GM23338 (cell line): ENCODE measurements around the gene KIFC1. TPM values are rescaled to one million over a fixed set of nuclear protein-coding genes. Genes with fewer than 3 reads are reported as not detected.
"Not testable (repeated sequence)": the region's sequence is repeated elsewhere in the genome, so short reads cannot be mapped to it uniquely, and the experiment has no call there.

Source experiments
- ATAC-seq: fragments of 200-7000 bp; cut with Tn5 transposase; 3 replicates; pipeline ENCODE4 v1.9.1; 2020
- DNase-seq: peaks from one replicate; pipeline ENCODE4 v3.0.0-alpha.2; 2015; ENCODE audit warnings: low spot score
- H2AFZ ChIP-seq: fragments of 200-600 bp; sonication (generic); 2 replicates; pipeline ENCODE4 v1.8.0; 2016; ENCODE audit warnings: antibody characterized with exemption, mild to moderate bottlenecking, moderate library complexity
- H3F3A ChIP-seq: fragments of 200-600 bp; sonication (generic); replicated peaks from 2 replicates; pipeline ENCODE4 v1.8.0; 2017; ENCODE audit warnings: antibody characterized with exemption, mixed run types, low read depth
- H3K27ac ChIP-seq: fragments of 200-600 bp; sonication (generic); 2 replicates; pipeline ENCODE4 v1.6.1; 2016; ENCODE audit warnings: low read depth
- H3K27me3 ChIP-seq: fragments of 200-600 bp; sonication (generic); 2 replicates; pipeline ENCODE4 v1.8.0; 2016; ENCODE audit warnings: mild to moderate bottlenecking, mixed run types, moderate library complexity; ENCODE audit not compliant: insufficient read depth
- H3K36me3 ChIP-seq: fragments of 200-600 bp; sonication (generic); 2 replicates; pipeline ENCODE4 v1.8.0; 2016; ENCODE audit warnings: mild to moderate bottlenecking; ENCODE audit not compliant: insufficient read depth
- H3K4me1 ChIP-seq: fragments of 200-600 bp; sonication (generic); 2 replicates; pipeline ENCODE4 v1.8.0; 2016; ENCODE audit warnings: mild to moderate bottlenecking, moderate library complexity; ENCODE audit not compliant: insufficient read depth
- H3K4me2 ChIP-seq: fragments of 200-600 bp; sonication (generic); 2 replicates; pipeline ENCODE4 v1.7.1; 2017; ENCODE audit warnings: mixed run types
- H3K4me3 ChIP-seq: fragments of 200-600 bp; sonication (generic); 2 replicates; pipeline ENCODE4 v1.6.1; 2016; ENCODE audit warnings: mixed run types
- H3K79me2 ChIP-seq: fragments of 200-600 bp; sonication (generic); replicated peaks from 2 replicates; pipeline ENCODE4 v1.8.0; 2017; ENCODE audit warnings: mild to moderate bottlenecking; ENCODE audit not compliant: insufficient read depth
- H3K9me2 ChIP-seq: fragments of 200-600 bp; sonication (generic); 2 replicates; pipeline ENCODE4 v1.8.0; 2017; ENCODE audit not compliant: insufficient read depth
- H4K20me1 ChIP-seq: fragments of 200-600 bp; sonication (generic); replicated peaks from 2 replicates; pipeline ENCODE4 v1.8.0; 2017; ENCODE audit warnings: mild to moderate bottlenecking; ENCODE audit not compliant: insufficient read depth
- H3K27ac Mint-ChIP-seq: 2 replicates; pipeline ENCODE4 v1.8.0; 2020; ENCODE audit warnings: inconsistent platforms, mild to moderate bottlenecking, moderate library complexity, mixed read lengths
- H3K27me3 Mint-ChIP-seq: 3 replicates; pipeline ENCODE4 v1.8.0; 2022; ENCODE audit warnings: low read depth, mild to moderate bottlenecking, moderate library complexity, mixed read lengths, inconsistent platforms; ENCODE audit not compliant: insufficient read depth, poor library complexity
- H3K36me3 Mint-ChIP-seq: 3 replicates; pipeline ENCODE4 v1.8.0; 2021; ENCODE audit warnings: low read depth, mild to moderate bottlenecking, inconsistent platforms, moderate library complexity, mixed read lengths
- H3K4me1 Mint-ChIP-seq: 3 replicates; pipeline ENCODE4 v1.8.0; 2020; ENCODE audit warnings: mild to moderate bottlenecking, inconsistent platforms, mixed read lengths
- H3K4me3 Mint-ChIP-seq: 3 replicates; pipeline ENCODE4 v1.8.0; 2021; ENCODE audit warnings: moderate library complexity, mild to moderate bottlenecking, inconsistent platforms, mixed read lengths
- H3K9me3 Mint-ChIP-seq: 3 replicates; pipeline ENCODE4 v1.8.0; 2020; ENCODE audit warnings: moderate library complexity, mild to moderate bottlenecking, inconsistent platforms, mixed read lengths
- POLR2AphosphoS5 ChIP-seq: IDR thresholded peaks from 2 replicates; pipeline ENCODE4 v1.6.1; 2016; ENCODE audit warnings: antibody characterized with exemption, low read depth
- polyA plus RNA-seq: library from polyadenylated mRNA; unstranded; fragments of >200 nt; fragmentation: Nextera tagmentation; extraction: Ambion mirVana; gene quantifications from 2 replicates; pipeline ENCODE4 v1.2.1, GENCODE V29; 2016
- total RNA-seq: library from RNA; depleted of rRNA; stranded (reverse); fragments of >200 nt; shearing (Covaris generic); gene quantifications from 2 replicates; pipeline ENCODE4 v1.2.3, GENCODE V29; 2014
- TF ChIP-seq, protein P1 (sequence below), 2 experiments: fragments of 200-600 bp in 1 of 2; sonication (generic) in 1 of 2; conservative IDR thresholded peaks; 2 replicates each; pipeline versions ENCODE4 v1.5.1 to v1.6.1; 2016 to 2017; ENCODE audit warnings: antibody characterized with exemption in 2 of 2, low read depth in 2 of 2, mild to moderate bottlenecking in 2 of 2, moderate library complexity in 1 of 2
- TF ChIP-seq, protein P2 (sequence below): IDR thresholded peaks from 2 replicates; pipeline ENCODE4 v1.6.1; 2016; ENCODE audit warnings: antibody characterized with exemption
- TF ChIP-seq, protein P3 (sequence below): fragments of 250-450 bp; sonication (Bioruptor Pico); IDR thresholded peaks from 2 replicates; pipeline ENCODE4 v1.5.0; 2020; ENCODE audit warnings: mild to moderate bottlenecking, moderate library complexity

The KIFC1 gene
- total and polyA plus RNA-seq, 2 experiments from 2014 or later = 10.3 to 61.7 TPM

DNA sequence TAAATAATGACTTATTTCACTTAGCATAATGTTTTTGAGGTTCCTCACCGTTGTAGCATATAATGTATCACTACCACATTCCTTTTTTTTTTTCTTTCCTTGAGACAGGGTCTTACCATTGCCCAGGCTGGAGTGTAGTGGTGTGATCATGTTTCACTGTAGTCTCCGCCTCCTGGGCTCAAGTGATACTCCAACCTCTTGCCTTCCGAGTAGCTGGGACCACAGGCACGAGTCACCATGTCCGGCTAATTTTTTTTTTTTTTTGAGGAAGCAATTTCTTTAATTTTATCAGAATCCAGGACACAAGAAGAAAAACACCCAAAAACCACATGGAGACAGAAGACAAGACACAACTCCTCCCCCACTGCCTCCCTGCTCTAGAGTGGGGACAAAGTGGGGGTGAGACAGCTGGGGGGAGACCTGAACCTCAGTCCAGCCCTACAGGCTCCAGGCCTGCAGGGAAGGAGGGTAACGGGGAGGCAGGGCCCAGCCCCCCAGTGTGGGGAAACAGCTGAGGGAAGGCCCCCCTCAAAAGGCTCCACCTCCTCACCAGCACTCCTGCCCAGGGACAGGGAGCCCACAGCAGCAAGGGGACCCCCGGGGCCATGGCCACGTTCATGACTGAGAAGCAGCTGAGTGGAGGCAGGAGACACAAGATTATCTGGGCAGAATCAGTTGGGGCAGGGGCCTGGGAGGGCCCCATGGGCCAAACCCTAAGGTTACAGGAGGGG is 27.0 kb upstream of the KIFC1 start:
- not testable (repeated sequence) for H3K27me3 Mint-ChIP-seq, H3K27me3 ChIP-seq, H3K9me3 Mint-ChIP-seq, H3F3A ChIP-seq, H3K4me2 ChIP-seq, H3K9me2 ChIP-seq, H3K4me1 ChIP-seq, H3K36me3 Mint-ChIP-seq, H4K20me1 ChIP-seq, H2AFZ ChIP-seq, H3K79me2 ChIP-seq, H3K4me3 ChIP-seq, H3K27ac ChIP-seq, H3K36me3 ChIP-seq
- Mint-ChIP-seq H3K4me1 (peaks cover 10% of the 10 kb centered on the region), H3K4me3 (peak overlapping the region; percentile 41; the same call in 2 of the 3 replicates), H3K27ac (peak overlapping the region; percentile 64)
- DNase-seq (peak; percentile 79), ATAC-seq (peak; percentile 97)
- TF ChIP-seq POLR2AphosphoS5 = 0 out of 2 replicates have a peak, but pooled peaks have one; percentile 31

DNA sequence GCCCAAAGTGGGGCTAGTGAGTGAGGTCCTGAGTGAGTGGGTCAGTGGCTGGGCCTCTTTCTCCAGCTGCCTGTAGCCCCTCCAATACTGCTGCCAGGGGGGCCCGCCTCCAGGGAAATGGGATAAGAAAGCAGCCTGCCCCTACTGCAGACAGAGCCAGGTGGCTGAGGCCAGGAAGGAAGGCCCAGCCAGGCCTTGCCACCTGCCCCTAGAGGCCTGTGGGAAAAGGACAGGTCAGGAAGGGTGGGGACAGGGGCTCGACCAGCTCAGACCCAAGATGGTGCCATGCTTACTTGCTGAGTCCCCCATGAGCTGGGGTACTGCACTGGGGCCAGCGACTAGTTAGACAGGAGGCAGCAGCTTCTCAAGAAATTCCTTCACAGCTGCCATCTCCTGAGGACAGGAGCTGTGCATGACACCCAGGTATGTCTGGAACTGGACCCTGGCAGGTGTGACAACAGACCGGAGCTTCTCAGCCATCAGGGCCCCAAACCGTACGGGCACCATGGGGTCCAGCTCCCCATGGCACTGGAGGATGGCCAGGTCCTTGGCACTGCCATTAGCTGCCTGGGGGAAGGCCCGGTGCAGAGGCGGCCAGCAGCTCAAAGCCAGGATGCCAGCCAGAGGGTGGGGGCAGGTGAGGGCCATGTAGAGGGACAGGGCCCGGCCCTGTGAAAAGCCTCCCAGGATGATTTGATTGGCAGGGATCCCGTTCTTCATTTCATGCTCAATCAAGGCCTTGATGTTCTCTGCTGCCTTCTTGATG is 26.2 kb upstream of the KIFC1 start:
- H3K4me2 ChIP-seq, H3K27ac Mint-ChIP-seq, H4K20me1 ChIP-seq, H3K36me3 ChIP-seq, H3K9me3 Mint-ChIP-seq, H3K79me2 ChIP-seq, H3K27me3 Mint-ChIP-seq, H3F3A ChIP-seq, H3K27ac ChIP-seq, H3K27me3 ChIP-seq, H3K4me3 Mint-ChIP-seq, H3K4me1 ChIP-seq, H3K36me3 Mint-ChIP-seq, H3K4me3 ChIP-seq, H2AFZ ChIP-seq, H3K4me1 Mint-ChIP-seq, H3K9me2 ChIP-seq: not testable (repeated sequence)
- ATAC-seq (peak; percentile 87), DNase-seq (peak; percentile 43)
- TF ChIP-seq, protein P1, sequence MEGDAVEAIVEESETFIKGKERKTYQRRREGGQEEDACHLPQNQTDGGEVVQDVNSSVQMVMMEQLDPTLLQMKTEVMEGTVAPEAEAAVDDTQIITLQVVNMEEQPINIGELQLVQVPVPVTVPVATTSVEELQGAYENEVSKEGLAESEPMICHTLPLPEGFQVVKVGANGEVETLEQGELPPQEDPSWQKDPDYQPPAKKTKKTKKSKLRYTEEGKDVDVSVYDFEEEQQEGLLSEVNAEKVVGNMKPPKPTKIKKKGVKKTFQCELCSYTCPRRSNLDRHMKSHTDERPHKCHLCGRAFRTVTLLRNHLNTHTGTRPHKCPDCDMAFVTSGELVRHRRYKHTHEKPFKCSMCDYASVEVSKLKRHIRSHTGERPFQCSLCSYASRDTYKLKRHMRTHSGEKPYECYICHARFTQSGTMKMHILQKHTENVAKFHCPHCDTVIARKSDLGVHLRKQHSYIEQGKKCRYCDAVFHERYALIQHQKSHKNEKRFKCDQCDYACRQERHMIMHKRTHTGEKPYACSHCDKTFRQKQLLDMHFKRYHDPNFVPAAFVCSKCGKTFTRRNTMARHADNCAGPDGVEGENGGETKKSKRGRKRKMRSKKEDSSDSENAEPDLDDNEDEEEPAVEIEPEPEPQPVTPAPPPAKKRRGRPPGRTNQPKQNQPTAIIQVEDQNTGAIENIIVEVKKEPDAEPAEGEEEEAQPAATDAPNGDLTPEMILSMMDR (conservative IDR thresholded peaks at IDR 0.05; ENCODE audit: low read depth in 2 of 2) = peak; percentile 13 to 22; a peak in 2 of 4 replicates

DNA sequence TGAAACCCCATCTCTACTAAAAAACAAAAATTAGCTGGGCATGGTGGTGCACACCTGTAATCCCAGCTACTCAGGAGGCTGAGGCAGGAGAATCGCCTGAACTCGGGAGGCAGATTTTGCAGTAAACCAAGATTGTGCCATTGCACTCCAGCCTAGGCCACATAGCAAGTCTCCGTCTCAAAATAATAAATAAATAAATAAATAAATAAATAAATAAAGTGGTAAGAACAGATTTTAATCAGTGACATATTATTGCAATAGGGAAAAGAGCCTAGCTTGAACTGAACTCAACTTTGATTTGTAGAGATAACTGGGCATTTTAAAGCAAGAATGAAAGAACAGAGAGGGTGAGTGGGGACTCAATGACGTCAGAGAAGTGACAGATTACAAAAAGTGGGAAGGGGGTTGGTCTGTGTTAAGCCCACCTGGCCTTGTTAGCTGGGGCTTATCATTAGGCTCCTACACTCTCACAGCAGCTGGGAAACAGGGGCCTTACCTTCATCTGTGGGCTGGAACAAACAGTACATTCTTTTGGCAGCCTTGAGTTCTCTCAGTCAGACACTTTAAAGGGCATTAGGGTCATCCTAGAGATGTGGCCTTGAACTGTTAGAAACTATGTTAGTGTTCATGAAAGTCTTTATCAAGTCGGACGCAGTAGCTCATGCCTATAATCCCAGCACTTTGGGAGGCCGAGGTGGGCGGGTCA is 24.5 kb upstream of the KIFC1 start:
- DNase-seq (no peak), ATAC-seq (no peak)
- H3K27me3 Mint-ChIP-seq = peaks cover 7% of the 10 kb centered on the region
- TF ChIP-seq, protein P2, sequence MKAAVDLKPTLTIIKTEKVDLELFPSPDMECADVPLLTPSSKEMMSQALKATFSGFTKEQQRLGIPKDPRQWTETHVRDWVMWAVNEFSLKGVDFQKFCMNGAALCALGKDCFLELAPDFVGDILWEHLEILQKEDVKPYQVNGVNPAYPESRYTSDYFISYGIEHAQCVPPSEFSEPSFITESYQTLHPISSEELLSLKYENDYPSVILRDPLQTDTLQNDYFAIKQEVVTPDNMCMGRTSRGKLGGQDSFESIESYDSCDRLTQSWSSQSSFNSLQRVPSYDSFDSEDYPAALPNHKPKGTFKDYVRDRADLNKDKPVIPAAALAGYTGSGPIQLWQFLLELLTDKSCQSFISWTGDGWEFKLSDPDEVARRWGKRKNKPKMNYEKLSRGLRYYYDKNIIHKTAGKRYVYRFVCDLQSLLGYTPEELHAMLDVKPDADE = no peak
- TF ChIP-seq POLR2AphosphoS5 = no peak
- TF ChIP-seq, protein P3, sequence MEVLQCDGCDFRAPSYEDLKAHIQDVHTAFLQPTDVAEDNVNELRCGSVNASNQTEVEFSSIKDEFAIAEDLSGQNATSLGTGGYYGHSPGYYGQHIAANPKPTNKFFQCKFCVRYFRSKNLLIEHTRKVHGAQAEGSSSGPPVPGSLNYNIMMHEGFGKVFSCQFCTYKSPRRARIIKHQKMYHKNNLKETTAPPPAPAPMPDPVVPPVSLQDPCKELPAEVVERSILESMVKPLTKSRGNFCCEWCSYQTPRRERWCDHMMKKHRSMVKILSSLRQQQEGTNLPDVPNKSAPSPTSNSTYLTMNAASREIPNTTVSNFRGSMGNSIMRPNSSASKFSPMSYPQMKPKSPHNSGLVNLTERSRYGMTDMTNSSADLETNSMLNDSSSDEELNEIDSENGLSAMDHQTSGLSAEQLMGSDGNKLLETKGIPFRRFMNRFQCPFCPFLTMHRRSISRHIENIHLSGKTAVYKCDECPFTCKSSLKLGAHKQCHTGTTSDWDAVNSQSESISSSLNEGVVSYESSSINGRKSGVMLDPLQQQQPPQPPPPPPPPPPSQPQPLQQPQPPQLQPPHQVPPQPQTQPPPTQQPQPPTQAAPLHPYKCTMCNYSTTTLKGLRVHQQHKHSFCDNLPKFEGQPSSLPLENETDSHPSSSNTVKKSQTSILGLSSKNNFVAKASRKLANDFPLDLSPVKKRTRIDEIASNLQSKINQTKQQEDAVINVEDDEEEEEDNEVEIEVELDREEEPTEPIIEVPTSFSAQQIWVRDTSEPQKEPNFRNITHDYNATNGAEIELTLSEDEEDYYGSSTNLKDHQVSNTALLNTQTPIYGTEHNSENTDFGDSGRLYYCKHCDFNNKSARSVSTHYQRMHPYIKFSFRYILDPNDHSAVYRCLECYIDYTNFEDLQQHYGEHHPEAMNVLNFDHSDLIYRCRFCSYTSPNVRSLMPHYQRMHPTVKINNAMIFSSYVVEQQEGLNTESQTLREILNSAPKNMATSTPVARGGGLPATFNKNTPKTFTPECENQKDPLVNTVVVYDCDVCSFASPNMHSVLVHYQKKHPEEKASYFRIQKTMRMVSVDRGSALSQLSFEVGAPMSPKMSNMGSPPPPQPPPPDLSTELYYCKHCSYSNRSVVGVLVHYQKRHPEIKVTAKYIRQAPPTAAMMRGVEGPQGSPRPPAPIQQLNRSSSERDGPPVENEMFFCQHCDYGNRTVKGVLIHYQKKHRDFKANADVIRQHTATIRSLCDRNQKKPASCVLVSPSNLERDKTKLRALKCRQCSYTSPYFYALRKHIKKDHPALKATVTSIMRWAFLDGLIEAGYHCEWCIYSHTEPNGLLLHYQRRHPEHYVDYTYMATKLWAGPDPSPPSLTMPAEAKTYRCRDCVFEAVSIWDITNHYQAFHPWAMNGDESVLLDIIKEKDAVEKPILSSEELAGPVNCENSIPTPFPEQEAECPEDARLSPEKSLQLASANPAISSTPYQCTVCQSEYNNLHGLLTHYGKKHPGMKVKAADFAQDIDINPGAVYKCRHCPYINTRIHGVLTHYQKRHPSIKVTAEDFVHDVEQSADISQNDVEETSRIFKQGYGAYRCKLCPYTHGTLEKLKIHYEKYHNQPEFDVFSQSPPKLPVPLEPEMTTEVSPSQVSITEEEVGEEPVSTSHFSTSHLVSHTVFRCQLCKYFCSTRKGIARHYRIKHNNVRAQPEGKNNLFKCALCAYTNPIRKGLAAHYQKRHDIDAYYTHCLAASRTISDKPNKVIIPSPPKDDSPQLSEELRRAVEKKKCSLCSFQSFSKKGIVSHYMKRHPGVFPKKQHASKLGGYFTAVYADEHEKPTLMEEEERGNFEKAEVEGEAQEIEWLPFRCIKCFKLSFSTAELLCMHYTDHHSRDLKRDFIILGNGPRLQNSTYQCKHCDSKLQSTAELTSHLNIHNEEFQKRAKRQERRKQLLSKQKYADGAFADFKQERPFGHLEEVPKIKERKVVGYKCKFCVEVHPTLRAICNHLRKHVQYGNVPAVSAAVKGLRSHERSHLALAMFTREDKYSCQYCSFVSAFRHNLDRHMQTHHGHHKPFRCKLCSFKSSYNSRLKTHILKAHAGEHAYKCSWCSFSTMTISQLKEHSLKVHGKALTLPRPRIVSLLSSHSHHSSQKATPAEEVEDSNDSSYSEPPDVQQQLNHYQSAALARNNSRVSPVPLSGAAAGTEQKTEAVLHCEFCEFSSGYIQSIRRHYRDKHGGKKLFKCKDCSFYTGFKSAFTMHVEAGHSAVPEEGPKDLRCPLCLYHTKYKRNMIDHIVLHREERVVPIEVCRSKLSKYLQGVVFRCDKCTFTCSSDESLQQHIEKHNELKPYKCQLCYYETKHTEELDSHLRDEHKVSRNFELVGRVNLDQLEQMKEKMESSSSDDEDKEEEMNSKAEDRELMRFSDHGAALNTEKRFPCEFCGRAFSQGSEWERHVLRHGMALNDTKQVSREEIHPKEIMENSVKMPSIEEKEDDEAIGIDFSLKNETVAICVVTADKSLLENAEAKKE (CRISPR knock-in tag) = no peak

More for the DNA sequence above, 24.5 kb upstream of the KIFC1 start:
- no peak overlapping the region for H2AFZ ChIP-seq
- 0 out of 2 replicates have a peak, but pooled peaks cover 3% of the 10 kb centered on the region for H3F3A ChIP-seq
- Mint-ChIP-seq H3K36me3 (no peaks in the 10 kb centered on the region), H3K4me3 (no peak overlapping the region), H3K4me1 (peaks cover 6% of the 10 kb centered on the region), H3K9me3 (no peaks in the 10 kb centered on the region), H3K27ac (no peak overlapping the region)
- H3K79me2 ChIP-seq = no peaks in the 10 kb centered on the region
- H3K4me1 ChIP-seq = peaks cover under 1% of the 10 kb centered on the region; the same call in 1 of the 2 replicates
- H4K20me1 ChIP-seq = no peaks in the 10 kb centered on the region
- H3K27me3 ChIP-seq = no peaks in the 10 kb centered on the region
- no peak overlapping the region for H3K4me3 ChIP-seq
- H3K9me2 ChIP-seq = no peaks in the 10 kb centered on the region
- no peaks in the 10 kb centered on the region for H3K36me3 ChIP-seq
- no peak overlapping the region for H3K4me2 ChIP-seq
- no peak overlapping the region for H3K27ac ChIP-seq
